ENCODE measurements around the gene CAPN13. TPM values are rescaled to one million over a fixed set of nuclear protein-coding genes. Genes with fewer than 3 reads are reported as not detected.

CAPN13 gene
- total and polyA plus RNA-seq, 2 experiments from 2014 or later, result 0.50 to 0.94 TPM

DNA sequence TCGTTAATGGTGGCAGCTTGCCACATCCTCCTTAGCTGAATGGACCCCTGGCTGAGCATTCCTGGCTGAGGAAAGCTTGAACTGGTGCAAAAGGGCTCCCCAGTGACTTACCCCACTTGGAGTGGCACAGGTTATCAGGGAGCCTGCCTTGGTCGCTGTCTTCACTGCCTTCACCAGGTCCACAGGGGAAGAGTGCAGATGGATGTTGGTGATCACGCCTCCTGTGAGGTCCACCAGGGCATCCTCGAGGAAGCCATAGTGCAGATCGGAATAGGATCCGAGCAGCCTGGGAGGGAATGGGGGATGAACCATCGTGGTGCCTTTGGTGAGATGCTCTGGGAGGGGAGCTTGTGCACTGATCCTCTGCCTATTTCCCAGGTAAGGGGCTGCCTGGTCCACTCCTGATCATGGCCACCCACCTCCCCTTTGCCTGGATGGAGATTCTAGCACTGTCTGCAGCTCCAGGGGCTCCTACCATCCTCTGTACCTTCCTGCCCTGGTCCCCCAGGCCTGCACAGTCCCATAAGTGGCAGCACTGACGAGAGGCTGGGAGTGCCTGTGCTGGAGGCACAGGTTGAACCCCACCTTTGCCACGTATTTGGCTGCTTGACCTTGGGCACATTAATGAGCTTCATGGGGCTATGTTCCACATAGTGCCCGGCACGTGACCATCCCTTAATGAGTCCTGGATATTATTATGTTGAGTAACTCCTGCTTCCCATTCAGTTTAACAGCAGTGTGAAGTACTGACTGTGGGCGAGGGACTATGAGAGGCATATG, 43.0 kb downstream of the CAPN13 start:
- Histone ChIP-seq H4K20me1 (replicated peaks; ENCODE audit: insufficient read depth) (no peaks in the 10 kb centered on the region), H3K4me3 (no peak overlapping the region), H3K4me2 (no peak overlapping the region), H3K9me2 (ENCODE audit: insufficient read depth) (no peaks in the 10 kb centered on the region), H3F3A (replicated peaks; ENCODE audit: low read depth) (no peaks in the 10 kb centered on the region), H3K27ac (ENCODE audit: low read depth) (no peak overlapping the region), H2AFZ (no peak overlapping the region), H3K79me2 (replicated peaks; ENCODE audit: insufficient read depth) (no peaks in the 10 kb centered on the region), H3K4me1 (ENCODE audit: insufficient read depth) (no peaks in the 10 kb centered on the region), H3K27me3 (ENCODE audit: insufficient read depth) (no peaks in the 10 kb centered on the region), H3K36me3 (ENCODE audit: insufficient read depth) (no peaks in the 10 kb centered on the region)
- no peak for TF ChIP-seq EZH2 (IDR thresholded peaks at IDR 0.05; ENCODE audit: low read depth, unreplicated experiment)
- TF ChIP-seq, protein P1, sequence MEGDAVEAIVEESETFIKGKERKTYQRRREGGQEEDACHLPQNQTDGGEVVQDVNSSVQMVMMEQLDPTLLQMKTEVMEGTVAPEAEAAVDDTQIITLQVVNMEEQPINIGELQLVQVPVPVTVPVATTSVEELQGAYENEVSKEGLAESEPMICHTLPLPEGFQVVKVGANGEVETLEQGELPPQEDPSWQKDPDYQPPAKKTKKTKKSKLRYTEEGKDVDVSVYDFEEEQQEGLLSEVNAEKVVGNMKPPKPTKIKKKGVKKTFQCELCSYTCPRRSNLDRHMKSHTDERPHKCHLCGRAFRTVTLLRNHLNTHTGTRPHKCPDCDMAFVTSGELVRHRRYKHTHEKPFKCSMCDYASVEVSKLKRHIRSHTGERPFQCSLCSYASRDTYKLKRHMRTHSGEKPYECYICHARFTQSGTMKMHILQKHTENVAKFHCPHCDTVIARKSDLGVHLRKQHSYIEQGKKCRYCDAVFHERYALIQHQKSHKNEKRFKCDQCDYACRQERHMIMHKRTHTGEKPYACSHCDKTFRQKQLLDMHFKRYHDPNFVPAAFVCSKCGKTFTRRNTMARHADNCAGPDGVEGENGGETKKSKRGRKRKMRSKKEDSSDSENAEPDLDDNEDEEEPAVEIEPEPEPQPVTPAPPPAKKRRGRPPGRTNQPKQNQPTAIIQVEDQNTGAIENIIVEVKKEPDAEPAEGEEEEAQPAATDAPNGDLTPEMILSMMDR (conservative IDR thresholded peaks at IDR 0.05; ENCODE audit: low read depth in 2 of 2), result no peak
- TF ChIP-seq ZNF114 (CRISPR knock-in tag; IDR thresholded peaks at IDR 0.05), result no peak
- TF ChIP-seq, protein P2, sequence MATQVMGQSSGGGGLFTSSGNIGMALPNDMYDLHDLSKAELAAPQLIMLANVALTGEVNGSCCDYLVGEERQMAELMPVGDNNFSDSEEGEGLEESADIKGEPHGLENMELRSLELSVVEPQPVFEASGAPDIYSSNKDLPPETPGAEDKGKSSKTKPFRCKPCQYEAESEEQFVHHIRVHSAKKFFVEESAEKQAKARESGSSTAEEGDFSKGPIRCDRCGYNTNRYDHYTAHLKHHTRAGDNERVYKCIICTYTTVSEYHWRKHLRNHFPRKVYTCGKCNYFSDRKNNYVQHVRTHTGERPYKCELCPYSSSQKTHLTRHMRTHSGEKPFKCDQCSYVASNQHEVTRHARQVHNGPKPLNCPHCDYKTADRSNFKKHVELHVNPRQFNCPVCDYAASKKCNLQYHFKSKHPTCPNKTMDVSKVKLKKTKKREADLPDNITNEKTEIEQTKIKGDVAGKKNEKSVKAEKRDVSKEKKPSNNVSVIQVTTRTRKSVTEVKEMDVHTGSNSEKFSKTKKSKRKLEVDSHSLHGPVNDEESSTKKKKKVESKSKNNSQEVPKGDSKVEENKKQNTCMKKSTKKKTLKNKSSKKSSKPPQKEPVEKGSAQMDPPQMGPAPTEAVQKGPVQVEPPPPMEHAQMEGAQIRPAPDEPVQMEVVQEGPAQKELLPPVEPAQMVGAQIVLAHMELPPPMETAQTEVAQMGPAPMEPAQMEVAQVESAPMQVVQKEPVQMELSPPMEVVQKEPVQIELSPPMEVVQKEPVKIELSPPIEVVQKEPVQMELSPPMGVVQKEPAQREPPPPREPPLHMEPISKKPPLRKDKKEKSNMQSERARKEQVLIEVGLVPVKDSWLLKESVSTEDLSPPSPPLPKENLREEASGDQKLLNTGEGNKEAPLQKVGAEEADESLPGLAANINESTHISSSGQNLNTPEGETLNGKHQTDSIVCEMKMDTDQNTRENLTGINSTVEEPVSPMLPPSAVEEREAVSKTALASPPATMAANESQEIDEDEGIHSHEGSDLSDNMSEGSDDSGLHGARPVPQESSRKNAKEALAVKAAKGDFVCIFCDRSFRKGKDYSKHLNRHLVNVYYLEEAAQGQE (IDR thresholded peaks at IDR 0.05; ENCODE audit: unreplicated experiment), result no peak
- TF ChIP-seq CREB1 (CRISPR knock-in tag; IDR thresholded peaks at IDR 0.05; ENCODE audit: low read depth), result no peak
- no peak for TF ChIP-seq POLR2AphosphoS5 (IDR thresholded peaks at IDR 0.05; ENCODE audit: low read depth)
- no peak for TF ChIP-seq JUNB (IDR thresholded peaks at IDR 0.05; ENCODE audit: unreplicated experiment)
- no peak for TF ChIP-seq ZNF331 (CRISPR knock-in tag; IDR thresholded peaks at IDR 0.05; ENCODE audit: low read depth)
- Mint-ChIP-seq H3K27ac (no peak overlapping the region), H3K4me1 (peaks cover 7% of the 10 kb centered on the region), H3K27me3 (ENCODE audit: insufficient read depth, low read depth, poor library complexity) (peaks cover 2% of the 10 kb centered on the region), H3K9me3 (no peaks in the 10 kb centered on the region), H3K4me3 (no peak overlapping the region), H3K36me3 (ENCODE audit: low read depth) (no peaks in the 10 kb centered on the region; the same call in 2 of the 3 replicates)
- ATAC-seq, result no peak
- DNase-seq (ENCODE audit: low spot score), result no peak

DNA sequence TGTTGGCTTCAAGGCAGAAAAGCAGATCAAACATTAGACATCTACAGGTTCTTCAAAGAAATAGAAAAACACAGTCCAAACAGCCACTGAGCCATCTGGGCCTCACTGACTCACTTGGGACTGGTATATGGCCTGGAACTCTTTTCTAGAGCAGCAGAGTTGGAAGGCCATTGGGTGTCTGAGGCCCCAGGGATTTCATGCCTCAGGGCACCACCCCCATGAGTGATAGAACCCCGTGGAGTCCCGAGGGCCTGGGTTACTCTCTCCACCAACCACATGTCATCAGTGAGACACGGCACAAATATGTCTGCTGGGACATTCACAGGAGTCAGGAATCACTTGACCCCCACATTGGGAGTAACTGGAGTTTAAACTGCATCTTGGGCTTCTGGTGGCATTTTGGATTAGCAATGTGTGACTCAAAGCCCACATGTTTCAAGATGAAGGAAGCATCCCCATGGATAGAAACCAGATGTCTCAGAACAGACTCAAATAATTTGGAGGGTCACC, 44.0 kb downstream of the CAPN13 start:
- no peaks in the 10 kb centered on the region for H3K79me2 ChIP-seq (replicated peaks; ENCODE audit: insufficient read depth)
- H3K4me3 Mint-ChIP-seq, result no peak overlapping the region
- no peaks in the 10 kb centered on the region for H4K20me1 ChIP-seq (replicated peaks; ENCODE audit: insufficient read depth)
- H3K4me1 ChIP-seq (ENCODE audit: insufficient read depth), result no peaks in the 10 kb centered on the region
- no peaks in the 10 kb centered on the region; the same call in 2 of the 3 replicates for H3K36me3 Mint-ChIP-seq (ENCODE audit: low read depth)
- H3K27me3 Mint-ChIP-seq (ENCODE audit: insufficient read depth, low read depth, poor library complexity), result peaks cover 2% of the 10 kb centered on the region
- no peaks in the 10 kb centered on the region for H3K9me2 ChIP-seq (ENCODE audit: insufficient read depth)
- peaks cover 2% of the 10 kb centered on the region for H3K4me1 Mint-ChIP-seq
- H3K27me3 ChIP-seq (ENCODE audit: insufficient read depth), result no peaks in the 10 kb centered on the region
- H3K36me3 ChIP-seq (ENCODE audit: insufficient read depth), result no peaks in the 10 kb centered on the region
- H2AFZ ChIP-seq, result no peak overlapping the region
- H3K9me3 Mint-ChIP-seq, result no peaks in the 10 kb centered on the region
- no peak overlapping the region for H3K4me2 ChIP-seq
- DNase-seq (ENCODE audit: low spot score) (no peak), ATAC-seq (no peak)
- H3F3A ChIP-seq (replicated peaks; ENCODE audit: low read depth), result no peaks in the 10 kb centered on the region
- H3K27ac ChIP-seq (ENCODE audit: low read depth), result no peak overlapping the region
- H3K27ac Mint-ChIP-seq, result no peak overlapping the region
- no peak overlapping the region for H3K4me3 ChIP-seq
- no peak for TF ChIP-seq JUNB (IDR thresholded peaks at IDR 0.05; ENCODE audit: unreplicated experiment)
- TF ChIP-seq STAT1 (IDR thresholded peaks at IDR 0.05; ENCODE audit: unreplicated experiment), result no peak
- TF ChIP-seq, protein P1 (conservative IDR thresholded peaks at IDR 0.05; ENCODE audit: low read depth in 2 of 2), result no peak
- TF ChIP-seq ZNF114 (CRISPR knock-in tag; IDR thresholded peaks at IDR 0.05), result no peak
- TF ChIP-seq, protein P2 (IDR thresholded peaks at IDR 0.05; ENCODE audit: unreplicated experiment), result no peak
- TF ChIP-seq EZH2 (IDR thresholded peaks at IDR 0.05; ENCODE audit: low read depth, unreplicated experiment), result no peak
